Tibial nerve (tissue), 4 donors: Measurements from ENCODE around the gene TRIM43.

Source experiments
- EP300 ChIP-seq, 2 donors: sonication (generic); formaldehyde crosslinking; IDR thresholded peaks; one replicate each; pipeline ENCODE4 v1.6.1; 2017; ENCODE audit warnings: antibody characterized with exemption in 2 of 2, mild to moderate bottlenecking in 1 of 2
- TF ChIP-seq, protein P1 (sequence below), 5 experiments: fragments of 200-600 bp in 3 of 5; fragments of 450-650 bp in 2 of 5; sonication (generic) in 3 of 5; IDR thresholded peaks; one replicate each; pipeline ENCODE4 v1.5.1; 2016 to 2019; ENCODE audit warnings: antibody characterized with exemption in 5 of 5, mild to moderate bottlenecking in 3 of 5, moderate library complexity in 2 of 5

DNA sequence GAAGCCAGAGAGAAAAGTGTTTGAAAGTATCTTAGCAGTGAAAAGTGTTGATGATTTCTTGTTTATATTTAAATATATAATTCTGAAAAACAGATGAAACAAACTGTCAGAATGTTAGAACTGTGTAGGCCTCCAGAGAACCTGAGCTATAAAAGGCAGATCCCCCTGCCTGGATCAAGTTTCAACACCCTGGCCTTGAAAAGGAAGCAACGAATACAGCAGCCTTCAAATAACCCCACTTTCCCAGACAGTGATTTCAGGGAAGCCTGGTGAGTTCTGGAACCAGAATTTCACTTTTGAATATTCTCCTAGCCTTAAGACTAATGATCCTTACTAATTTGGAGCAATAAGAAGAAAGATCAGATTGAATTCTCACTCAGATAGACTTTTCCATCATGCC lies 13.3 kb upstream of the TRIM43 start:
- TF ChIP-seq, protein P1, sequence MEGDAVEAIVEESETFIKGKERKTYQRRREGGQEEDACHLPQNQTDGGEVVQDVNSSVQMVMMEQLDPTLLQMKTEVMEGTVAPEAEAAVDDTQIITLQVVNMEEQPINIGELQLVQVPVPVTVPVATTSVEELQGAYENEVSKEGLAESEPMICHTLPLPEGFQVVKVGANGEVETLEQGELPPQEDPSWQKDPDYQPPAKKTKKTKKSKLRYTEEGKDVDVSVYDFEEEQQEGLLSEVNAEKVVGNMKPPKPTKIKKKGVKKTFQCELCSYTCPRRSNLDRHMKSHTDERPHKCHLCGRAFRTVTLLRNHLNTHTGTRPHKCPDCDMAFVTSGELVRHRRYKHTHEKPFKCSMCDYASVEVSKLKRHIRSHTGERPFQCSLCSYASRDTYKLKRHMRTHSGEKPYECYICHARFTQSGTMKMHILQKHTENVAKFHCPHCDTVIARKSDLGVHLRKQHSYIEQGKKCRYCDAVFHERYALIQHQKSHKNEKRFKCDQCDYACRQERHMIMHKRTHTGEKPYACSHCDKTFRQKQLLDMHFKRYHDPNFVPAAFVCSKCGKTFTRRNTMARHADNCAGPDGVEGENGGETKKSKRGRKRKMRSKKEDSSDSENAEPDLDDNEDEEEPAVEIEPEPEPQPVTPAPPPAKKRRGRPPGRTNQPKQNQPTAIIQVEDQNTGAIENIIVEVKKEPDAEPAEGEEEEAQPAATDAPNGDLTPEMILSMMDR (IDR thresholded peaks at IDR 0.05): no peak
- TF ChIP-seq EP300 (IDR thresholded peaks at IDR 0.05): no peak
